OCI-LY7 (cell line): ENCODE data around the gene HSPA14. TPM values are rescaled to one million over a fixed set of nuclear protein-coding genes. Genes with fewer than 3 reads are reported as not detected.

Experiments
- BruUV-seq: library from RNA; stranded (reverse); fragments of 400-500 nt; replicated peaks from 2 replicates; lab custom pipeline; 2021; lab: Mats Ljungman, UMichigan
- CTCF ChIA-PET: fragments of 300-600 bp; sonication (Branson Sonifier 250); formaldehyde crosslinking; loops from one replicate; lab custom pipeline; 2022; ENCODE audit warnings: antibody characterized with exemption; ENCODE audit not compliant: unreplicated experiment; lab: Charles Lee
- POLR2A ChIA-PET: fragments of 300-600 bp; sonication (Branson Sonifier 250); formaldehyde crosslinking; loops from one replicate; lab custom pipeline; 2022; ENCODE audit warnings: antibody characterized with exemption; lab: Charles Lee
- DNase-seq: peaks from one replicate; pipeline ENCODE4 v3.0.0-alpha.2; 2015; ENCODE audit warnings: low spot score
- H2AFZ ChIP-seq: fragments of 200-600 bp; sonication (generic), shearing (Covaris generic); 2 replicates; pipeline ENCODE4 v1.6.1; 2014; ENCODE audit warnings: mild to moderate bottlenecking, antibody characterized with exemption, low read length, moderate library complexity
- H3K27ac ChIP-seq: fragments of 200-600 bp; sonication (generic); 2 replicates; pipeline ENCODE4 v1.5.1; 2014; ENCODE audit warnings: mixed run types, low read depth, mild to moderate bottlenecking, moderate library complexity, low read length, inconsistent platforms; ENCODE audit not compliant: poor library complexity, severe bottlenecking
- H3K36me3 ChIP-seq: fragments of 200-600 bp; sonication (generic); 2 replicates; pipeline ENCODE4 v1.6.1; 2014; ENCODE audit warnings: mild to moderate bottlenecking, antibody characterized with exemption, low read length, moderate library complexity, mixed read lengths; ENCODE audit not compliant: insufficient read depth
- H3K4me1 ChIP-seq: fragments of 200-600 bp; sonication (generic); 2 replicates; pipeline ENCODE4 v1.5.1; 2014; ENCODE audit warnings: mild to moderate bottlenecking, low read length; ENCODE audit not compliant: insufficient read depth, poor library complexity, severe bottlenecking
- H3K4me2 ChIP-seq: fragments of 200-600 bp; sonication (generic); 2 replicates; pipeline ENCODE4 v1.6.1; 2014; ENCODE audit warnings: mild to moderate bottlenecking, low read length
- H3K4me3 ChIP-seq: fragments of 200-600 bp; sonication (generic); 2 replicates; pipeline ENCODE4 v1.5.1; 2014; ENCODE audit warnings: mild to moderate bottlenecking, low read depth, low read length; ENCODE audit not compliant: poor library complexity, severe bottlenecking
- H3K79me2 ChIP-seq: fragments of 200-600 bp; sonication (generic); 2 replicates; pipeline ENCODE4 v1.6.1; 2016; ENCODE audit warnings: low read depth, mild to moderate bottlenecking, low read length, moderate library complexity, mixed read lengths; ENCODE audit not compliant: insufficient read depth
- H3K9me2 ChIP-seq: fragments of 200-600 bp; sonication (generic); 2 replicates; pipeline ENCODE4 v1.6.1; 2016; ENCODE audit warnings: mild to moderate bottlenecking, low read length, mixed read lengths; ENCODE audit not compliant: insufficient read depth
- H3K9me3 ChIP-seq: fragments of 200-600 bp; sonication (generic); 2 replicates; pipeline ENCODE4 v1.6.1; 2014; ENCODE audit warnings: mild to moderate bottlenecking, mixed run types, low read length, mixed read lengths
- H4K20me1 ChIP-seq: fragments of 200-600 bp; sonication (generic); 2 replicates; pipeline ENCODE4 v1.6.1; 2014; ENCODE audit warnings: mild to moderate bottlenecking, antibody characterized with exemption, low read length, moderate library complexity, mixed read lengths; ENCODE audit not compliant: insufficient read depth
- CTCF ChIP-seq: fragments of 200-600 bp; sonication (generic); conservative IDR thresholded peaks from 2 replicates; pipeline ENCODE4 v1.5.1; 2014; ENCODE audit warnings: mild to moderate bottlenecking, antibody characterized with exemption, low read length, moderate library complexity, mixed read lengths
- EZH2phosphoT487 ChIP-seq: fragments of 200-600 bp; sonication (generic); IDR thresholded peaks from 2 replicates; pipeline ENCODE4 v1.6.1; 2018; ENCODE audit warnings: low read depth, borderline replicate concordance, mild to moderate bottlenecking, mixed run types, antibody characterized with exemption, low read length, moderate library complexity, mixed read lengths
- intact Hi-C: fragments of 100-400 bp; cut with micrococcal nuclease; formaldehyde crosslinking; loops from one replicate; pipeline ENCODE4 v1.10.0; 2022; ENCODE audit not compliant: unreplicated experiment
- total RNA-seq, 2 experiments: library from RNA; depleted of rRNA in 1 of 2; stranded (reverse); fragments of >200 nt in 1 of 2; shearing (Covaris generic) in 1 of 2; gene quantifications; 2 replicates each; pipeline ENCODE4 v1.2.3, GENCODE V29; 2014 to 2022

The HSPA14 gene
- total RNA-seq, 2 experiments from 2014 or later, result 21.8 to 28.2 TPM

DNA sequence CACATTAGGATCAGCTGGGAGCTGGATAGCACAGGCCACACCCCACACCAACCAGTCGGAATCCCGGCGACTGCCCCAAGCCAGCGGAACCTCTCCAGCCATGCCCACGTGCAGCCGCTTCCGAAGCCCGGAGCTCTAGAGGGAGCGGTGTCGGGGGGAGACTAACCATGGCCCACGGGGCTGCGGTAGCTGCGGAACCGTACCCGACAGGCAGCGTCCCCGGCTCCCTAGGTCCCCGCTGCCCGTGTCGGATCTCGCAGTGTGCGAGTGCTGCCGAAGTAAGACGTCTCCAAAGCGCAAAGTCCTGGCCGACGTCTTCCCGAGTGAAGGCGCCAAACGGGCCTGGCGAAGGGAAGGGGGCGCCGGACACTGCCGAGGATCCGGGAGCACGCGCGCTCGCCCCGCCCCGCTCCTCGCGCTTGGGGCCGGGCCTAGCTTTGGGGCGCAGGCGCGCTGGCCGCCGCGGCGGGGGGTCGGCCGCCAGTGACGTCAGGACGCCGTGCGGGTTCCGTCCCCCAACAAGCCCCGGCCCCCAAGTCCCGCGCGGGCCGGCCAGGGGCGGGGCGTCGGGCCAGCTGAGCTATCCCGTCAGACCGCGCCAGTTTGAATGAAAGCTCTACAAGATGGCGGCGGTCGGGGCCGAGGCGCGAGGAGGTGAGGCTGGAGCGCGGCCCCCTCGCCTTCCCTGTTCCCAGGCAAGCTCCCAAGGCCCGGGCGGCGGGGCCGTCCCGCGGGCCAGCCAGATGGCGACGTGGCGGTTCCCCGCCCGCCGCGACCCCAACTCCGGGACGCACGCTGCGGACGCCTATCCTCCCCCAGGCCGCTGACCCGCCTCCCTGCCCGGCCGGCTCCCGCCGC lies 40.4 kb downstream of the HSPA14 start, which contains the start of gene SUV39H2:
TSS of gene SUV39H2 (plus strand) at position 601 of the 858 bp plus-strand sequence. CDS start at position 624, 23 bp downstream.
- TF ChIP-seq EZH2phosphoT487 (no peak), CTCF (no peak)

GRCh38 chr10:14879124-14879927 lies 41.2 kb downstream of the HSPA14 start:
- TF ChIP-seq EZH2phosphoT487, result no peak
- TF ChIP-seq CTCF, result no peak
- peaks cover 42% of the 10 kb centered on the region for H3K4me1 ChIP-seq
- ChIA-PET POLR2A (interaction anchor here (1.1 to 4.0 kb wide), 7 partner anchors 11 to 80 kb away, joined by 3 to 23 read pairs (median 9); partner anchors contain the start of genes CDNF, HSPA14, MEIG1 and MSANTD7), CTCF (interaction anchor here (0.6 to 1.5 kb wide), 2 partner anchors 74 to 221 kb away, joined by 3 to 6 read pairs; partner anchors contain the start of gene DCLRE1C)
- BruUV-seq, result no TSS peak
- H3K27ac ChIP-seq, result peak overlapping the region; percentile 61
- H3K9me2 ChIP-seq, result no peaks in the 10 kb centered on the region
- peak overlapping the region; percentile 88 for H3K4me3 ChIP-seq
- H3K9me3 ChIP-seq, result no peaks in the 10 kb centered on the region
- peak overlapping the region; percentile 70 for H2AFZ ChIP-seq
- H4K20me1 ChIP-seq, result peaks cover 18% of the 10 kb centered on the region; the same call in 1 of the 2 replicates
- peaks cover 43% of the 10 kb centered on the region for H3K36me3 ChIP-seq
- peaks cover 72% of the 10 kb centered on the region for H3K79me2 ChIP-seq
- H3K4me2 ChIP-seq, result peak overlapping the region; percentile 92
- intact Hi-C loops, result loop anchor here (5.0 kb wide), 2 partner anchors 218 to 277 kb away; partner anchors contain the start of gene RPP38
- DNase-seq, result peak; percentile 60

More for the DNA sequence above, 40.4 kb downstream of the HSPA14 start, which contains the start of gene SUV39H2:
- intact Hi-C loops, result loop anchor here (1.0 to 5.0 kb wide), 4 partner anchors 40 to 276 kb away; partner anchors contain the start of genes CDNF, DCLRE1C, HSPA14 and MSANTD7
- H3K4me1 ChIP-seq, result peaks cover 42% of the 10 kb centered on the region
- H3K9me2 ChIP-seq, result no peaks in the 10 kb centered on the region
- peak within 1 kb of the TSS; percentile 88 for H3K4me3 ChIP-seq
- ChIA-PET CTCF (interaction anchor here (0.5 to 1.5 kb wide), 7 partner anchors 17 to 375 kb away, joined by 3 to 7 read pairs (median 4); partner anchors contain the start of genes CDNF, DCLRE1C, HSPA14 and MSANTD7), POLR2A (interaction anchor here (0.6 to 4.0 kb wide), 12 partner anchors 9 to 285 kb away, joined by 3 to 23 read pairs (median 5); partner anchors contain the start of genes CDNF, HSPA14, MEIG1 and MSANTD7)
- no peaks in the 10 kb centered on the region for H3K9me3 ChIP-seq
- no TSS peak for BruUV-seq
- peaks cover 18% of the 10 kb centered on the region; the same call in 1 of the 2 replicates for H4K20me1 ChIP-seq
- peaks cover 64% of the 10 kb centered on the region for H3K79me2 ChIP-seq
- peak within 1 kb of the TSS; percentile 61 for H3K27ac ChIP-seq
- peak within 1 kb of the TSS; percentile 80 for H2AFZ ChIP-seq
- DNase-seq, result peak; percentile 96
- peaks cover 37% of the 10 kb centered on the region for H3K36me3 ChIP-seq
- peak within 1 kb of the TSS; percentile 92 for H3K4me2 ChIP-seq
